HepG2 (cell line): Measurements from ENCODE around the gene DPF1. TPM values are rescaled to one million over a fixed set of nuclear protein-coding genes. Genes with fewer than 3 reads are reported as not detected.

ENCODE experiments used
- EP300 ChIP-seq, 3 experiments: sonication (generic) in 1 of 3; formaldehyde crosslinking in 1 of 3; IDR thresholded peaks; 2 replicates each; pipeline versions ENCODE4 v1.5.1 to v1.6.1; 2011 to 2020; ENCODE audit warnings: low read depth in 2 of 3, low read length in 2 of 3, borderline replicate concordance in 1 of 3, improper control_type of control experiment in 1 of 3, mild to moderate bottlenecking in 1 of 3, missing genetic modification reagents in 1 of 3, moderate library complexity in 1 of 3
- FOXO1 ChIP-seq: sonication (generic); formaldehyde crosslinking; IDR thresholded peaks from 2 replicates; pipeline ENCODE4 v1.4.0; 2020; ENCODE audit warnings: missing genetic modification reagents
- GFI1 ChIP-seq: sonication (generic); formaldehyde crosslinking; IDR thresholded peaks from 2 replicates; pipeline ENCODE4 v1.5.0; 2020; ENCODE audit warnings: missing genetic modification reagents, mild to moderate bottlenecking, borderline replicate concordance
- HDAC6 ChIP-seq: fragments of 200-600 bp; sonication (generic); IDR thresholded peaks from 2 replicates; pipeline ENCODE4 v1.7.0; 2017; ENCODE audit warnings: mild to moderate bottlenecking, antibody characterized with exemption, low read length, low read depth
- PBX3 ChIP-seq: sonication (generic); formaldehyde crosslinking; IDR thresholded peaks from 2 replicates; pipeline ENCODE4 v1.8.1; 2023; ENCODE audit warnings: missing genetic modification reagents, inconsistent platforms, borderline replicate concordance
- TFAP4 ChIP-seq: sonication (generic); IDR thresholded peaks from 2 replicates; pipeline ENCODE4 v1.6.1; 2016; ENCODE audit warnings: low read depth, borderline replicate concordance
- ZBTB43 ChIP-seq: sonication (generic); formaldehyde crosslinking; conservative IDR thresholded peaks from 2 replicates; pipeline ENCODE4 v1.4.0; 2020; ENCODE audit warnings: missing genetic modification reagents
- ZKSCAN8 ChIP-seq: IDR thresholded peaks from 2 replicates; pipeline ENCODE4 v1.6.1; 2016; ENCODE audit warnings: borderline replicate concordance, missing genetic modification reagents, missing compliant biosample characterization
- ZNF362 ChIP-seq: sonication (generic); formaldehyde crosslinking; IDR thresholded peaks from 2 replicates; pipeline ENCODE4 v1.4.0; 2020; ENCODE audit warnings: missing genetic modification reagents, mild to moderate bottlenecking, borderline replicate concordance
- ZNF414 ChIP-seq: sonication (generic); formaldehyde crosslinking; IDR thresholded peaks from 2 replicates; pipeline ENCODE4 v1.5.0; 2020; ENCODE audit warnings: missing genetic modification reagents
- ZNF512B ChIP-seq: sonication (generic); formaldehyde crosslinking; IDR thresholded peaks from 2 replicates; pipeline ENCODE4 v1.5.1; 2020; ENCODE audit warnings: missing genetic modification reagents, mild to moderate bottlenecking, borderline replicate concordance
- ZSCAN22 ChIP-seq: sonication (generic); formaldehyde crosslinking; IDR thresholded peaks from 2 replicates; pipeline ENCODE4 v1.4.0; 2020; ENCODE audit warnings: mild to moderate bottlenecking, missing genetic modification reagents
- polyA plus RNA-seq, 8 experiments: library from polyadenylated mRNA; depleted of rRNA in 3 of 8; stranded (reverse) in 7 of 8; unstranded in 1 of 8; fragments of >200 nt; fragmentation: Illumina TruSeq in 4 of 8; extraction: Trizol in 4 of 8; gene quantifications; 2 replicates each; pipeline versions ENCODE4 v1.2.1 to v1.2.3, GENCODE V29; 2011 to 2016; ENCODE audit warnings: low read depth in 4 of 8, missing spikeins in 1 of 8, mixed read lengths in 1 of 8; ENCODE audit not compliant: insufficient read depth in 1 of 8
- total RNA-seq, 5 experiments: library from RNA; depleted of rRNA; stranded (reverse); fragments of >200 nt; fragmentation: Illumina TruSeq; extraction: Trizol; gene quantifications; 2 replicates each; pipeline ENCODE4 v1.2.3, GENCODE V29; 2016; ENCODE audit warnings: low read depth in 1 of 5
- TF ChIP-seq, protein P1 (sequence below): sonication (generic); formaldehyde crosslinking; IDR thresholded peaks from 2 replicates; pipeline ENCODE4 v1.4.0; 2020; ENCODE audit warnings: missing genetic modification reagents
- TF ChIP-seq, protein P2 (sequence below): IDR thresholded peaks from 2 replicates; pipeline ENCODE4 v1.6.1; 2016

Gene DPF1
- total and polyA plus RNA-seq, 2 of the 13 experiments (the other 11 are each of a cell fraction or from before 2014, with no cell fraction given), result 1.0 to 3.2 TPM

DNA sequence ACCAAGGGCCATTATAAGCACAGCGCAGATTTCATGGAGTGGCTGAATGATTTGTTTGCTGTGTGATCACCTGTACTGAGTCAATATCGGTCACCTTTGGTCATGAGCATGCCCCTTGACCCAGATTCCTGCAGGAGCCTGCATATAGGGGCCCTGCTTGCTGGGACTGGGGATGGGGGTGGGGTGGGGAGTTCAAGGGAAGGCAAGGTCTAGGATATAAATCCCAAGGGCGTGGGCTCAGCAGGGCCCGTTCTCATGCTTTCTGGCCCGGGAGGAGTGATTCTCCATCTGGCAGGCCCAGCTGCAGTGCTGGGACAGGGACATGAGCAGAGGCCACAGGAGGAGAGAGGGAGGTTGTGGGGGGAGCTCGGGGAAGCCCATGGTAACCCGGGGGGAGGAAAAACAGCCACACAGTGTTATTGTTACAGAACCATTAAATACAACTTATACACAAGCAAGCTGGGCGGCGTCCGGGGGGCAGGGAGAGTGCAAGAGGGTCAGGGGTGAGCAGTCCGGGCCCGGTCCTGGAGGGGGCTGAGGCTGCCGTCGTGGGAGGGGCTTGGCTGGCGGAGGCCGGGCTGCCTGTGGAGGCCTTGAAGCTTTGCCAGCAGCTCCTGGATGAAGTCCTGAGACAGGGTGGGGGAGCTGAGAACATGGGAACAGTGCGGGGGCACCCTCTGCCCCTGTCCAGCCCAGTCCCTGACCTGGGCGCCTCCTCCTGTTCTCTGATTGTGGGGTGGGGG is 27.0 kb upstream of the DPF1 start (continued):
- peak; percentile 59; the same call in 1 of the 2 replicates for TF ChIP-seq ZNF512B (CRISPR knock-in tag)
- peak; percentile 98 for TF ChIP-seq GFI1 (CRISPR knock-in tag)
- TF ChIP-seq ZNF414, result no peak
- peak; percentile 98 for TF ChIP-seq TFAP4
- TF ChIP-seq ZSCAN22 (CRISPR knock-in tag), result no peak
- TF ChIP-seq HDAC6, result no peak
- no peak for TF ChIP-seq PBX3 (CRISPR knock-in tag)
- no peak for TF ChIP-seq ZBTB43 (CRISPR knock-in tag)
- TF ChIP-seq, protein P1, sequence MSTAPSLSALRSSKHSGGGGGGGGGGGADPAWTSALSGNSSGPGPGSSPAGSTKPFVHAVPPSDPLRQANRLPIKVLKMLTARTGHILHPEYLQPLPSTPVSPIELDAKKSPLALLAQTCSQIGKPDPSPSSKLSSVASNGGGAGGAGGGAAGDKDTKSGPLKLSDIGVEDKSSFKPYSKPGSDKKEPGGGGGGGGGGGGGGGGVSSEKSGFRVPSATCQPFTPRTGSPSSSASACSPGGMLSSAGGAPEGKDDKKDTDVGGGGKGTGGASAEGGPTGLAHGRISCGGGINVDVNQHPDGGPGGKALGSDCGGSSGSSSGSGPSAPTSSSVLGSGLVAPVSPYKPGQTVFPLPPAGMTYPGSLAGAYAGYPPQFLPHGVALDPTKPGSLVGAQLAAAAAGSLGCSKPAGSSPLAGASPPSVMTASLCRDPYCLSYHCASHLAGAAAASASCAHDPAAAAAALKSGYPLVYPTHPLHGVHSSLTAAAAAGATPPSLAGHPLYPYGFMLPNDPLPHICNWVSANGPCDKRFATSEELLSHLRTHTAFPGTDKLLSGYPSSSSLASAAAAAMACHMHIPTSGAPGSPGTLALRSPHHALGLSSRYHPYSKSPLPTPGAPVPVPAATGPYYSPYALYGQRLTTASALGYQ (CRISPR knock-in tag), result 0 out of 2 replicates have a peak, but pooled peaks have one; percentile 55
- 0 out of 2 replicates have a peak, but pooled peaks have one; percentile 30 for TF ChIP-seq ZNF362 (CRISPR knock-in tag)
- 0 out of 2 replicates have a peak, but pooled peaks have one; percentile 43 for TF ChIP-seq FOXO1
- TF ChIP-seq, protein P2, sequence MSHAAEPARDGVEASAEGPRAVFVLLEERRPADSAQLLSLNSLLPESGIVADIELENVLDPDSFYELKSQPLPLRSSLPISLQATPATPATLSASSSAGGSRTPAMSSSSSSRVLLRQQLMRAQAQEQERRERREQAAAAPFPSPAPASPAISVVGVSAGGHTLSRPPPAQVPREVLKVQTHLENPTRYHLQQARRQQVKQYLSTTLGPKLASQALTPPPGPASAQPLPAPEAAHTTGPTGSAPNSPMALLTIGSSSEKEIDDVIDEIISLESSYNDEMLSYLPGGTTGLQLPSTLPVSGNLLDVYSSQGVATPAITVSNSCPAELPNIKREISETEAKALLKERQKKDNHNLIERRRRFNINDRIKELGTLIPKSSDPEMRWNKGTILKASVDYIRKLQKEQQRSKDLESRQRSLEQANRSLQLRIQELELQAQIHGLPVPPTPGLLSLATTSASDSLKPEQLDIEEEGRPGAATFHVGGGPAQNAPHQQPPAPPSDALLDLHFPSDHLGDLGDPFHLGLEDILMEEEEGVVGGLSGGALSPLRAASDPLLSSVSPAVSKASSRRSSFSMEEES (CRISPR knock-in tag), result peak; percentile 20; the same call in 1 of the 2 replicates
- TF ChIP-seq ZKSCAN8 (CRISPR knock-in tag), result no peak
- peak in 1 of 2 experiments; percentile 79; a peak in 2 of 4 replicates for TF ChIP-seq EP300 (IDR thresholded peaks at IDR 0.05; ENCODE audit: low read depth in 2 of 2, low read length in 2 of 2)
- TF ChIP-seq EP300 (CRISPR knock-in tag; IDR thresholded peaks at IDR 0.05; ENCODE audit: borderline replicate concordance), result peak; percentile 39; the same call in 1 of the 2 replicates
